K562 (cell line): ENCODE data around the gene UBE2N. TPM values are rescaled to one million over a fixed set of nuclear protein-coding genes. Genes with fewer than 3 reads are reported as not detected.

Experiments
- BMI1 ChIP-seq: fragments of 150-350 bp; IDR thresholded peaks from 2 replicates; pipeline ENCODE4 v1.6.1; 2014; ENCODE audit warnings: low read length
- CTBP1 ChIP-seq: fragments of 450-650 bp; IDR thresholded peaks from 2 replicates; pipeline ENCODE4 v1.6.1; 2016; ENCODE audit warnings: borderline replicate concordance
- DIDO1 ChIP-seq: fragments of 450-650 bp; IDR thresholded peaks from 2 replicates; pipeline ENCODE4 v1.6.1; 2016; ENCODE audit warnings: low read depth, missing biosample characterization, missing genetic modification characterization
- FOXA3 ChIP-seq, 2 experiments: fragments of 450-650 bp in 1 of 2; sonication (generic) in 1 of 2; formaldehyde crosslinking; IDR thresholded peaks in 1 of 2; conservative IDR thresholded peaks in 1 of 2; 2 replicates each; pipeline versions ENCODE4 v1.4.0 to v1.8.0; 2020 to 2022; ENCODE audit warnings: mild to moderate bottlenecking in 2 of 2, missing genetic modification reagents in 1 of 2
- GATA2 ChIP-seq: sonication (generic); formaldehyde crosslinking; IDR thresholded peaks from 2 replicates; pipeline ENCODE4 v1.4.0; 2020; ENCODE audit warnings: mild to moderate bottlenecking, missing genetic modification reagents
- HDAC1 ChIP-seq, 2 experiments: fragments of 450-650 bp; IDR thresholded peaks; 2 replicates each; pipeline ENCODE4 v1.6.1; 2016 to 2017; ENCODE audit warnings: inconsistent platforms in 1 of 2, mild to moderate bottlenecking in 1 of 2, moderate library complexity in 1 of 2
- KLF13 ChIP-seq: fragments of 450-650 bp; IDR thresholded peaks from 2 replicates; pipeline ENCODE4 v1.6.1; 2016; ENCODE audit warnings: missing genetic modification characterization, low read depth, mild to moderate bottlenecking, missing compliant biosample characterization, moderate library complexity, borderline replicate concordance
- LEF1 ChIP-seq: fragments of 450-650 bp; IDR thresholded peaks from 2 replicates; pipeline ENCODE4 v1.6.1; 2016; ENCODE audit warnings: mild to moderate bottlenecking
- NCOR1 ChIP-seq: fragments of 450-650 bp; IDR thresholded peaks from 2 replicates; pipeline ENCODE4 v1.6.1; 2016; ENCODE audit warnings: mild to moderate bottlenecking, moderate library complexity
- PCBP1 ChIP-seq: fragments of 200-400 bp; formaldehyde crosslinking; IDR thresholded peaks from 2 replicates; pipeline ENCODE4 v1.6.1; 2018; ENCODE audit warnings: mild to moderate bottlenecking, low read depth, low read length; ENCODE audit not compliant: poor library complexity, severe bottlenecking
- SMARCA4 ChIP-seq: fragments of 450-650 bp; IDR thresholded peaks from 2 replicates; pipeline ENCODE4 v1.6.1; 2016
- SMARCB1 ChIP-seq: IDR thresholded peaks from 2 replicates; pipeline ENCODE4 v1.6.1; 2011; ENCODE audit warnings: improper control_type of control experiment, low read depth; ENCODE audit not compliant: insufficient read length
- TBP ChIP-seq: optimal IDR thresholded peaks from 2 replicates; pipeline ENCODE3; 2011; ENCODE audit warnings: low read depth, low read length, improper control_type of control experiment
- U2AF2 ChIP-seq: fragments of 200-400 bp; formaldehyde crosslinking; optimal IDR thresholded peaks from 2 replicates; pipeline ENCODE3; 2017; ENCODE audit warnings: low read depth, mild to moderate bottlenecking, low read length
- ZFPM2 ChIP-seq: fragments of 250-450 bp; sonication (Bioruptor Pico); IDR thresholded peaks from 2 replicates; pipeline ENCODE4 v1.5.1; 2022; ENCODE audit warnings: mild to moderate bottlenecking
- ZNF347 ChIP-seq: fragments of 450-650 bp; formaldehyde crosslinking; IDR thresholded peaks from 2 replicates; pipeline ENCODE4 v1.4.0; 2020; ENCODE audit warnings: low read depth, mild to moderate bottlenecking, moderate library complexity
- ZNF75A ChIP-seq: fragments of 450-650 bp; formaldehyde crosslinking; IDR thresholded peaks from 2 replicates; pipeline ENCODE4 v1.4.0; 2020; ENCODE audit warnings: mild to moderate bottlenecking
- polyA plus RNA-seq, 8 experiments: library from polyadenylated mRNA; depleted of rRNA in 4 of 8; stranded (reverse) in 5 of 8; unstranded in 3 of 8; fragments of >200 nt; fragmentation: Nextera tagmentation in 2 of 8; fragmentation: Illumina TruSeq in 1 of 8; extraction: Ambion mirVana in 2 of 8; extraction: Trizol in 1 of 8; gene quantifications; 2 replicates each; pipeline versions ENCODE4 v1.2.1 to v1.2.3, GENCODE V29; 2011 to 2014; ENCODE audit warnings: inconsistent platforms in 1 of 8, missing spikeins in 1 of 8
- total RNA-seq, 7 experiments: library from RNA; depleted of rRNA in 6 of 7; stranded (reverse); fragments of >200 nt in 6 of 7; fragmentation: Illumina TruSeq in 2 of 7; extraction: Trizol in 2 of 7; gene quantifications; 2 replicates each; pipeline versions ENCODE4 v1.2.1 to v1.2.3, GENCODE V29; 2011 to 2021; ENCODE audit warnings: low replicate concordance in 1 of 7
- TF ChIP-seq, protein P1 (sequence below), 2 experiments: fragments of 450-650 bp; IDR thresholded peaks; 2 replicates each; pipeline ENCODE4 v1.6.1; 2016; ENCODE audit warnings: mild to moderate bottlenecking in 2 of 2, borderline replicate concordance in 1 of 2, low read depth in 1 of 2, moderate library complexity in 1 of 2

The UBE2N gene
- total and polyA plus RNA-seq, 9 of the 15 experiments (the other 6 are each of a cell fraction or from before 2014, with no cell fraction given): 189 to 826 (median 260) TPM

GRCh38 chr12:93467351-93468007, 25.7 kb upstream of the UBE2N start, which contains the start of gene MRPL42 (continued):
- TF ChIP-seq KLF13 (tag): no peak
- TF ChIP-seq NCOR1: no peak
- TF ChIP-seq U2AF2: no peak
- peak; percentile 65; the same call in 1 of the 2 replicates for TF ChIP-seq ZNF75A (CRISPR knock-in tag)
- 0 out of 2 replicates have a peak, but pooled peaks have one; percentile 25 for TF ChIP-seq ZNF347 (CRISPR knock-in tag)
- peak; percentile 73; the same call in 1 of the 2 replicates for TF ChIP-seq CTBP1
- TF ChIP-seq FOXA3 (CRISPR knock-in tag; conservative IDR thresholded peaks at IDR 0.05 in 1 of 2, IDR thresholded peaks at IDR 0.05 in 1 of 2): no peak; a peak in 1 of 4 replicates
- peak; percentile 54; the same call in 1 of the 2 replicates for TF ChIP-seq SMARCA4
- no peak for TF ChIP-seq ZFPM2 (CRISPR knock-in tag)
- peak; percentile 91 for TF ChIP-seq DIDO1 (tag)
- TF ChIP-seq GATA2 (CRISPR knock-in tag): no peak
- no peak for TF ChIP-seq SMARCB1
- peak in 1 of 2 experiments; percentile 95; a peak in 2 of 4 replicates for TF ChIP-seq HDAC1 (IDR thresholded peaks at IDR 0.05)
- TF ChIP-seq BMI1: no peak
- TF ChIP-seq LEF1: peak; percentile 50; the same call in 1 of the 2 replicates
- no peak for TF ChIP-seq PCBP1
- peak; percentile 93 for TF ChIP-seq TBP
- TF ChIP-seq, protein P1, sequence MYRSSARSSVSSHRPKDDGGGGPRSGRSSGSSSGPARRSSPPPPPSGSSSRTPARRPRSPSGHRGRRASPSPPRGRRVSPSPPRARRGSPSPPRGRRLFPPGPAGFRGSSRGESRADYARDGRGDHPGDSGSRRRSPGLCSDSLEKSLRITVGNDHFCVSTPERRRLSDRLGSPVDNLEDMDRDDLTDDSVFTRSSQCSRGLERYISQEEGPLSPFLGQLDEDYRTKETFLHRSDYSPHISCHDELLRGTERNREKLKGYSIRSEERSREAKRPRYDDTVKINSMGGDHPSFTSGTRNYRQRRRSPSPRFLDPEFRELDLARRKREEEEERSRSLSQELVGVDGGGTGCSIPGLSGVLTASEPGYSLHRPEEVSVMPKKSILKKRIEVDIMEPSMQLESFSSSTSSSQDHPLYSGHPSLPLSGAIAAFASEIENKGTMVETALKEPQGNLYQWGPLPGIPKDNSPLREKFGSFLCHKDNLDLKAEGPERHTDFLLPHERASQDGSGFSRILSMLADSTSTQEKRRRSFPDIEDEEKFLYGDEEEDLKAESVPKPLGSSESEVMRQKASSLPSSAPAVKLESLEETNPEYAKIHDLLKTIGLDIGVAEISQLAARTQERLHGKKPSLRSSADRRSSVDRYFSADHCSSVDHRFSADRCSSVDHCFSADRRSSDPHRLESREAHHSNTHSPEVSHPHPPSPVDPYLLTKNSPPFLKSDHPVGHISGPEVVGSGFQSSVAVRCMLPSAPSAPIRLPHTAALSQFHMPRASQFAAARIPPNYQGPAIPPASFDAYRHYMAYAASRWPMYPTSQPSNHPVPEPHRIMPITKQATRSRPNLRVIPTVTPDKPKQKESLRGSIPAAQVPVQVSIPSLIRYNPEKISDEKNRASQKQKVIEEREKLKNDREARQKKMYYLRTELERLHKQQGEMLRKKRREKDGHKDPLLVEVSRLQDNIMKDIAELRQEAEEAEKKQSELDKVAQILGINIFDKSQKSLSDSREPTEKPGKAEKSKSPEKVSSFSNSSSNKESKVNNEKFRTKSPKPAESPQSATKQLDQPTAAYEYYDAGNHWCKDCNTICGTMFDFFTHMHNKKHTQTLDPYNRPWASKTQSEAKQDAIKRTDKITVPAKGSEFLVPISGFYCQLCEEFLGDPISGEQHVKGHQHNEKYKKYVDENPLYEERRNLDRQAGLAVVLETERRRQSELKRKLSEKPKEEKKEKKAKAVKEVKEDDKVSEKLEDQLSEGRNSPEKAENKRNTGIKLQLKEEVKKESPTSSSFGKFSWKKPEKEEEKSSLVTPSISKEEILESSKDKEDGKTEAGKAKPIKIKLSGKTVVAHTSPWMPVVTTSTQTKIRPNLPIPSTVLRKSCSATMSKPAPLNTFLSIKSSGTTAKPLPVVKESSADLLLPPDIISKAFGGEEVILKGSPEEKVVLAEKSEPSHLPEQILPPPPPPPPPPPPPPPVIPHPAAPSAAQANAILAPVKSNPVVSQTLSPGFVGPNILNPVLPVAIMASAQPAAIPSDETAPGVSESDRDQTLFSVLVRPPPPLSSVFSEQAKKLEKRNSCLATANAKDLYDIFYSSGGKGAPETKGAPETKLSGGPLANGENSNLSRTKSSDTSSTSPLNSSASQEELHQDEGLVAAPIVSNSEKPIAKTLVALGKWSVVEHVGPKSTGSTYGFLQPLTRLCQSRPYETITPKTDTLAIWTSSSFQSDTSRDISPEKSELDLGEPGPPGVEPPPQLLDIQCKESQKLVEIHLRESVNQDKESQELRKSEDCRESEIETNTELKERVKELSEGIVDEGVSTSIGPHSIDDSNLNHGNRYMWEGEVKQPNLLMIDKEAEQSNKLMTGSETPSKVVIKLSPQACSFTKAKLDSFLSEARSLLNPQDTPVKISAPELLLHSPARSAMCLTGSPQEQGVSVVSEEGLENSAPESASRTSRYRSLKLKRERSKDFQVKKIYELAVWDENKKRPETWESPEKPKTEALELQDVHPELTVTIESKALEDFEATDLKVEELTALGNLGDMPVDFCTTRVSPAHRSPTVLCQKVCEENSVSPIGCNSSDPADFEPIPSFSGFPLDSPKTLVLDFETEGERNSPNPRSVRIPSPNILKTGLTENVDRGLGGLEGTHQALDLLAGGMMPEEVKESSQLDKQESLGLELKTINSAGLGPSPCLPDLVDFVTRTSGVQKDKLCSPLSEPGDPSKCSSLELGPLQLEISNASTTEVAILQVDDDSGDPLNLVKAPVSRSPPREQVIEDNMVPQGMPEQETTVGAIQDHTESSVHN (IDR thresholded peaks at IDR 0.05; ENCODE audit: borderline replicate concordance in 1 of 2, low read depth in 1 of 2): no peak
